ENCODE data around the gene RAP2A.

RAP2A gene

DNA sequence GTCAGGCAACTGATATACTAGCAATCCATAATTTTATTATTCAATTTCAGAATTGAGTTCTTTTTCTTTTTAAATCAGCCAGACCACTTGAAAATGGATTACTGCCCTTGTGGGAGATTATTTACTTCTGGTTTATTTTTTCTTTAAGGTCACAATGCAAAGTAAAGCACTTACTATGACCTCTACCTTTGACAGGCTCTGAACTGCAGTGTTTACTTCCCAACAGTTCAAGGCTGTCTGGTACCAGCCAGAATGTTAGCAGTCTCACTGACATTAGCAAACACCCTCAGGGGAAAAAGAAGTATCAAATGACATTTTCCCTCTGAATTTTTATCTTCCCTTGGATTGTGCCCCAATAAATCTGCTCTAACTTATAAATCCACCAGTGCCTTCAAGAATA is 57.5 kb downstream of the RAP2A start:
- Histone ChIP-seq H3K4me3 (ENCODE audit: insufficient read depth, low read depth, low read length) (no peak overlapping the region), H3K9me3 (ENCODE audit: control insufficient read depth, low read length) (no peaks in the 10 kb centered on the region), H3K27ac (ENCODE audit: insufficient read depth, low read depth, low read length, poor library complexity, severe bottlenecking) (no peak overlapping the region), H3K36me3 (ENCODE audit: control insufficient read depth, insufficient read depth, low read length) (no peaks in the 10 kb centered on the region), H3K4me1 (ENCODE audit: control insufficient read depth, insufficient read depth, low read length) (no peaks in the 10 kb centered on the region), H3K27me3 (ENCODE audit: control insufficient read depth, insufficient read depth, low read length, poor library complexity, severe bottlenecking) (no peaks in the 10 kb centered on the region)

GRCh38 chr13:97492257-97492656 is 58.3 kb downstream of the RAP2A start:
- H3K36me3 ChIP-seq (ENCODE audit: control insufficient read depth, insufficient read depth, low read length): no peaks in the 10 kb centered on the region
- no peak overlapping the region for H3K4me3 ChIP-seq (ENCODE audit: insufficient read depth, low read depth, low read length)

DNA sequence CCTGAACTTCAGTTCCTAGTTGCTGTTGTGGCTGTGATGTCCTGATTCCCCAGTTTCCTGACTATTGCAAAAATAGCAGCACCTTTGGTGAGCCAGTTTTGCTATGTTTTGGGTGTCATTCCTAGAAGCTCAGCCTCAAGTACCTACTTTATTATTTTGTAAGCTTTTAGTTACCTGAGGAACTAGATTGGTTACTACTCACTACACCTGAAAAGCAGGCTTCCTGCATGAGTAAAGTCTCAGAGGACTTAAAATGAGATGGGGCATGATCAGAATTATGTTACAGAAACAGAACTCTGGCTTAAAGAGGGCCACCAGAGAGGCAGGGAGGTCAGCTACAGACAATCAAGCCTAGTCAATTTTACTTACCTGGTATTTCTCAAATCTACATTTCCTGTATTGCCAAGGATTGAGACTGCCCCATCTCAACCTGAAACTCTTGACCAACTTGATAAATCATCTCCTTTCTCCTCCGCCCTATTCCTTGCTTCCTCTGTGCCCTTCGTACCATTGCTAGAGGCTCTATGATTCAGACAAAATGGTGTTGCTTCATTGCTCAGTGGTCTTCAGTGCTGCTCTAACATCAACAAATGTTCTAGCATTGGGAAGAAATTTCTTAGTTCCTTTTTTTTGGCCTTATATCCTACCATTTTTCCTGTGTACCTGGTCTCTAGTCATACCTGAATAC is 58.9 kb downstream of the RAP2A start:
- Histone ChIP-seq H3K9me3 (ENCODE audit: control insufficient read depth, low read length) (no peaks in the 10 kb centered on the region), H3K4me3 (ENCODE audit: insufficient read depth, low read depth, low read length) (no peak overlapping the region), H3K4me1 (ENCODE audit: control insufficient read depth, insufficient read depth, low read length) (no peaks in the 10 kb centered on the region), H3K36me3 (ENCODE audit: control insufficient read depth, insufficient read depth, low read length) (no peaks in the 10 kb centered on the region), H3K27me3 (ENCODE audit: control insufficient read depth, insufficient read depth, low read length, poor library complexity, severe bottlenecking) (no peaks in the 10 kb centered on the region), H3K27ac (ENCODE audit: insufficient read depth, low read depth, low read length, poor library complexity, severe bottlenecking) (no peak overlapping the region)
- 92 to 93% methylated on average over 2 of the region's 2 CpGs for WGBS, 2 experiments

More at GRCh38 chr13:97492257-97492656, 58.3 kb downstream of the RAP2A start:
- H3K4me1 ChIP-seq (ENCODE audit: control insufficient read depth, insufficient read depth, low read length): no peaks in the 10 kb centered on the region
- WGBS, 2 experiments: 85 to 86% methylated on average over 1 to 2 of the region's 2 CpGs
- no peaks in the 10 kb centered on the region for H3K27me3 ChIP-seq (ENCODE audit: control insufficient read depth, insufficient read depth, low read length, poor library complexity, severe bottlenecking)
- no peaks in the 10 kb centered on the region for H3K9me3 ChIP-seq (ENCODE audit: control insufficient read depth, low read length)
- no peak overlapping the region for H3K27ac ChIP-seq (ENCODE audit: insufficient read depth, low read depth, low read length, poor library complexity, severe bottlenecking)

DNA sequence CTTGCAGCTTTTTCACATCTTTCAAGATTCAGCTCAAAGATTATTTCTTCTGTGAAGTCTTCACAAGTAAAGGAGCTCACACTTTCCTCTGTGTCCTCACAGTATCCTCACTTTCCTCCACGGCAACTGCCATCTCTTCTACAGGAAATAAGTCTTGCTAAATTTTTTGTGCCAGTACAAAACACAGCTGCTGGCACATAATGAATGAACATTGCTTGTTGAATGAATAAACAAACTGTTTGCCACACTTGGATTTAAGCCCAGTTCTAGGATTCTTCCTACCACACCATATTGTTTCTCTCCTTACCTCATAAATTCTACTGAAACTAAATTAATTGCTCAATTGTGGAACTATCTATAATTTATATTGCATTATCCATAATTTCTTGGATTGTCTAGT is 59.5 kb downstream of the RAP2A start:
- Histone ChIP-seq H3K9me3 (ENCODE audit: control insufficient read depth, low read length) (no peaks in the 10 kb centered on the region), H3K36me3 (ENCODE audit: control insufficient read depth, insufficient read depth, low read length) (no peaks in the 10 kb centered on the region), H3K4me3 (ENCODE audit: insufficient read depth, low read depth, low read length) (no peak overlapping the region), H3K27ac (ENCODE audit: insufficient read depth, low read depth, low read length, poor library complexity, severe bottlenecking) (no peak overlapping the region), H3K4me1 (ENCODE audit: control insufficient read depth, insufficient read depth, low read length) (no peaks in the 10 kb centered on the region), H3K27me3 (ENCODE audit: control insufficient read depth, insufficient read depth, low read length, poor library complexity, severe bottlenecking) (no peaks in the 10 kb centered on the region)
- WGBS, 2 experiments: 88 to 91% methylated on average over 1 of the region's 1 CpG

DNA sequence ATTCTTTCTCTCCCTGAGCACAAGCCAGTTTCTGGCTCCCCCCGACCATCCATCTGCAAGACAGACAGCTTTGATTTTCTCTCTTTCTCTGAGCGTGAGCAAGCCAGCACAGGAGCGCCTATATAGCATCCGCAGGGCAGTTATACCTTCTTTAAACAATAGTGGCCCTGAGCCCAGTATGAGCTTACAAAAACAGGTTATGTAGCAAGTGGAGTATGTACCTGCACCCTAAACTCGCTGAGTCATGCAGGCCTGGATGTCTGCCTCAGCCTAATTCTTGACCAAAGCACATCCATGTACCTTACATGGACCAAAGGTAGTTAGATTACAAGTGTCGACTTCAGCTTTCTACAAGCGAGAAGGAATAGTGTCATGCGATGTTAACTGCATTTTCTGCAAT is 61.7 kb downstream of the RAP2A start:
- H3K36me3 ChIP-seq (ENCODE audit: control insufficient read depth, insufficient read depth, low read length): no peaks in the 10 kb centered on the region
- 90 to 94% methylated on average over 8 of the region's 8 CpGs for WGBS, 2 experiments
- H3K27ac ChIP-seq (ENCODE audit: insufficient read depth, low read depth, low read length, poor library complexity, severe bottlenecking): no peak overlapping the region
- H3K4me1 ChIP-seq (ENCODE audit: control insufficient read depth, insufficient read depth, low read length): no peaks in the 10 kb centered on the region
- no peaks in the 10 kb centered on the region for H3K27me3 ChIP-seq (ENCODE audit: control insufficient read depth, insufficient read depth, low read length, poor library complexity, severe bottlenecking)
- no peaks in the 10 kb centered on the region for H3K9me3 ChIP-seq (ENCODE audit: control insufficient read depth, low read length)
- no peak overlapping the region for H3K4me3 ChIP-seq (ENCODE audit: insufficient read depth, low read depth, low read length)

DNA sequence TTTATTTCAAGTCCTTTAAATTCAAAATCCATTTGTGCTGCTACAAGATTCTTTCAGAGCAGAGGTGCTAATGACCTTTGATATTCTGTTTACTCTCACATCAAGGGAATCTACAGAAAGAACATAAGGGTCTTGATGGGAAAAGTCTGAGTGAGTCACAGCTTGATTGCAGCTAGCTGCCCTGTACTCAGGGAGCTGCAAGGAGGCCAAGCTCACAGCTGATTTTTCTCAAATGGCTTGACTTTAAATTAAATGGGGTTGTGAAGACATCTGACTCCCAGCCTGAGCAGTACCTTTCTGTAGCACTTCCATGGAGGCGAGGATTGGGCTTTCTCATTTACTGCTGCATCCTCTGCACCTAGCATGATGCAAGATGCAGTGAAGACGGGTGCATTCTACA is 62.5 kb downstream of the RAP2A start:
- WGBS, 2 experiments: 94 to 97% methylated on average over 2 of the region's 2 CpGs
- no peaks in the 10 kb centered on the region for H3K36me3 ChIP-seq (ENCODE audit: control insufficient read depth, insufficient read depth, low read length)
- H3K4me3 ChIP-seq (ENCODE audit: insufficient read depth, low read depth, low read length): no peak overlapping the region
- H3K4me1 ChIP-seq (ENCODE audit: control insufficient read depth, insufficient read depth, low read length): no peaks in the 10 kb centered on the region
- no peaks in the 10 kb centered on the region for H3K9me3 ChIP-seq (ENCODE audit: control insufficient read depth, low read length)
- no peaks in the 10 kb centered on the region for H3K27me3 ChIP-seq (ENCODE audit: control insufficient read depth, insufficient read depth, low read length, poor library complexity, severe bottlenecking)
- no peak overlapping the region for H3K27ac ChIP-seq (ENCODE audit: insufficient read depth, low read depth, low read length, poor library complexity, severe bottlenecking)

GRCh38 chr13:97497400-97497799 is 63.4 kb downstream of the RAP2A start:
- Histone ChIP-seq H3K4me3 (ENCODE audit: insufficient read depth, low read depth, low read length) (no peak overlapping the region), H3K27me3 (ENCODE audit: control insufficient read depth, insufficient read depth, low read length, poor library complexity, severe bottlenecking) (no peaks in the 10 kb centered on the region), H3K9me3 (ENCODE audit: control insufficient read depth, low read length) (no peaks in the 10 kb centered on the region), H3K36me3 (ENCODE audit: control insufficient read depth, insufficient read depth, low read length) (no peaks in the 10 kb centered on the region), H3K4me1 (ENCODE audit: control insufficient read depth, insufficient read depth, low read length) (no peaks in the 10 kb centered on the region), H3K27ac (ENCODE audit: insufficient read depth, low read depth, low read length, poor library complexity, severe bottlenecking) (no peak overlapping the region)
- WGBS, 2 experiments: 77 to 78% methylated on average over 3 of the region's 3 CpGs

DNA sequence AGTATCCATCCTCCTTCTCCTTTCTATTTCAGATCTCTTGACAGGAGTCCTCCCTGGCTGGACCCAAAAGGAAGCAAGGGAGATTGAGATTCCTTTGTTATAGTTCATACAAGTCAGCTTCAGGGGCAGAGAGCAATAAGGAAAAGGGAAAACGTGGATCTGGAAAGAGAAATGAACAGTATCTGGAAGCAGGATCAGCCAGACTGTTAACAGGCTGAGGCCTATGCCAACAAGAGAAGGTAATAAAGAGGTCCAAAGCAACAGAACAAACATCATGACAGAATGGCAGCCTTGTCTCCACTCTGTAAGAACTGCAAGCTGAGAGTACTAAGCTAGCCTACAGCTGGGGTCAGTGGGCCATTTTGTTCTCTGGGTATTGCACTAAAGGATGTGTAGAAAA is 64.5 kb downstream of the RAP2A start:
- WGBS, 2 experiments: 86 to 89% methylated on average over 1 of the region's 1 CpG
- no peaks in the 10 kb centered on the region for H3K9me3 ChIP-seq (ENCODE audit: control insufficient read depth, low read length)
- H3K4me1 ChIP-seq (ENCODE audit: control insufficient read depth, insufficient read depth, low read length): no peaks in the 10 kb centered on the region
- no peaks in the 10 kb centered on the region for H3K27me3 ChIP-seq (ENCODE audit: control insufficient read depth, insufficient read depth, low read length, poor library complexity, severe bottlenecking)
- no peak overlapping the region for H3K27ac ChIP-seq (ENCODE audit: insufficient read depth, low read depth, low read length, poor library complexity, severe bottlenecking)
- H3K36me3 ChIP-seq (ENCODE audit: control insufficient read depth, insufficient read depth, low read length): no peaks in the 10 kb centered on the region
- H3K4me3 ChIP-seq (ENCODE audit: insufficient read depth, low read depth, low read length): no peak overlapping the region

DNA sequence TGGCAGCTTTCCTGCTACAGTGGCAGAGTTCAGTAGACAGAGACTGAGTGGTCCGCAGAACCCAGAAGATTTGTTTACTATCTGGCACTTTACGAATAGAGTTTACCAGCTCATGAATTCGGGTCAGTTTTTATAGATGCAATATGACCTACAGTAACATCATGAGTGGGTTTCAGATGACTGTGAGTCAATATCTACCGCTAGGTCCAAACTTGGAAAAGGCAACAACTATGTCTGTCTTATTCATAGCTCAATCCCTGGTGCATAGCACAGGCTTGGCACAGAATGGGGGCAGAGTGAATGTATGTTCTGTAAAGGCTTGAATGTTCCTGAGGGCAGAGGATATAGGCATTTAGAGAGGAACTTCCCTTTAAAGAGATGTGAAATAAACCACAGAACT is 65.2 kb downstream of the RAP2A start:
- H3K9me3 ChIP-seq (ENCODE audit: control insufficient read depth, low read length): no peaks in the 10 kb centered on the region
- 97 to 98% methylated on average over 4 of the region's 4 CpGs for WGBS, 2 experiments
- H3K4me3 ChIP-seq (ENCODE audit: insufficient read depth, low read depth, low read length): no peak overlapping the region
- H3K27ac ChIP-seq (ENCODE audit: insufficient read depth, low read depth, low read length, poor library complexity, severe bottlenecking): no peak overlapping the region
- no peaks in the 10 kb centered on the region for H3K27me3 ChIP-seq (ENCODE audit: control insufficient read depth, insufficient read depth, low read length, poor library complexity, severe bottlenecking)
- H3K4me1 ChIP-seq (ENCODE audit: control insufficient read depth, insufficient read depth, low read length): no peaks in the 10 kb centered on the region
- no peaks in the 10 kb centered on the region for H3K36me3 ChIP-seq (ENCODE audit: control insufficient read depth, insufficient read depth, low read length)

GRCh38 chr13:97502181-97502580 is 68.2 kb downstream of the RAP2A start:
- Histone ChIP-seq H3K4me3 (ENCODE audit: insufficient read depth, low read depth, low read length) (no peak overlapping the region), H3K9me3 (ENCODE audit: control insufficient read depth, low read length) (no peaks in the 10 kb centered on the region), H3K27me3 (ENCODE audit: control insufficient read depth, insufficient read depth, low read length, poor library complexity, severe bottlenecking) (no peaks in the 10 kb centered on the region), H3K36me3 (ENCODE audit: control insufficient read depth, insufficient read depth, low read length) (no peaks in the 10 kb centered on the region), H3K27ac (ENCODE audit: insufficient read depth, low read depth, low read length, poor library complexity, severe bottlenecking) (no peak overlapping the region), H3K4me1 (ENCODE audit: control insufficient read depth, insufficient read depth, low read length) (no peaks in the 10 kb centered on the region)
- 92 to 95% methylated on average over 4 of the region's 4 CpGs for WGBS, 2 experiments

GRCh38 chr13:97502706-97503105 is 68.7 kb downstream of the RAP2A start:
- Histone ChIP-seq H3K27me3 (ENCODE audit: control insufficient read depth, insufficient read depth, low read length, poor library complexity, severe bottlenecking) (no peaks in the 10 kb centered on the region), H3K9me3 (ENCODE audit: control insufficient read depth, low read length) (no peaks in the 10 kb centered on the region), H3K4me3 (ENCODE audit: insufficient read depth, low read depth, low read length) (no peak overlapping the region), H3K27ac (ENCODE audit: insufficient read depth, low read depth, low read length, poor library complexity, severe bottlenecking) (no peak overlapping the region), H3K4me1 (ENCODE audit: control insufficient read depth, insufficient read depth, low read length) (no peaks in the 10 kb centered on the region), H3K36me3 (ENCODE audit: control insufficient read depth, insufficient read depth, low read length) (no peaks in the 10 kb centered on the region)
- 82 to 83% methylated on average over 1 of the region's 1 CpG for WGBS, 2 experiments

All from ectodermal cell (in vitro differentiated cells).